Renal cortical epithelial cell (primary cell): ENCODE measurements around the gene ADAMTS17. TPM values are rescaled to one million over a fixed set of nuclear protein-coding genes. Genes with fewer than 3 reads are reported as not detected.
"Not testable (repeated sequence)": the region's sequence is repeated elsewhere in the genome, so short reads cannot be mapped to it uniquely, and the experiment has no call there.

Experiments used
- DNase-seq: peaks from one replicate; pipeline ENCODE4 v3.0.0-alpha.2; 2011; ENCODE audit warnings: low read depth
- total RNA-seq: library from RNA; depleted of rRNA; stranded (reverse); fragments of >200 nt; gene quantifications from 2 replicates; pipeline ENCODE4 v1.2.3, GENCODE V29; 2014

Gene ADAMTS17
- total RNA-seq, 1 donor from 2014 or later = 1.5 TPM

DNA sequence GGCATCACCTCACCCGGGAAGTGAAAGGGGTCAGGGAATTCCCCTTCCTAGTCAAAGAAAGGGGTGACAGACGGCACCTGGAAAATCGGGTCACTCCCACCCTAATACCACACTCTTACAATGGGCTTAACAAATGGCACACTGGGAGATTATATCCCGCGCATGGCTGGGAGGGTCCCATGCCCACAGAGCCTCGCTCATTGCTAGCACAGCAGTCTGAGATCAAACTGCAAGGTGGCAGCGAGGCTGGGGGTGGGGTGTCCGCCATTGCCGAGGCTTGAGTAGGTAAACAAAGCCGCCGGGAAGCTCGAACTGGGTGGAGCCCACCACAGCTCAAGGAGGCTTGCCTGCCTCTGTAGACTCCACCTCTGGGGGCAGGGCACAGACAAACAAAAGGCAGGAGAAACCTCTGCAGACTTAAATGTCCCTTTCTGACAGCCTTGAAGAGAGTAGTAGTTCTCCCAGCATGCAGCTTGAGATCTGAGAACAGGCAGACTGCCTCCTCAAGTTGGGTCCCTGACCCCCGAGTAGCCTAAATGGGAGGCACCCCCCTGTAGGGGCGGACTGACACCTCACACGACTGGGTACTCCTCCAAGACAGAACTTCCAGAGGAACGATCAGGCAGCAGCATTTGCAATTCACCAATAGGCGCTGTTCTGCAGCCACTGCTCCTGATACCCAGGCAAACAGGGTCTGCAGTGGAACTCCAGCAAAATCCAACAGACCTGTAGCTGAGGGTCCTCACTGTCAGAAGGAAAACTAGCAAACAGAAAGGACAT, 257.5 kb downstream of the ADAMTS17 start:
- not testable (repeated sequence) for DNase-seq

DNA sequence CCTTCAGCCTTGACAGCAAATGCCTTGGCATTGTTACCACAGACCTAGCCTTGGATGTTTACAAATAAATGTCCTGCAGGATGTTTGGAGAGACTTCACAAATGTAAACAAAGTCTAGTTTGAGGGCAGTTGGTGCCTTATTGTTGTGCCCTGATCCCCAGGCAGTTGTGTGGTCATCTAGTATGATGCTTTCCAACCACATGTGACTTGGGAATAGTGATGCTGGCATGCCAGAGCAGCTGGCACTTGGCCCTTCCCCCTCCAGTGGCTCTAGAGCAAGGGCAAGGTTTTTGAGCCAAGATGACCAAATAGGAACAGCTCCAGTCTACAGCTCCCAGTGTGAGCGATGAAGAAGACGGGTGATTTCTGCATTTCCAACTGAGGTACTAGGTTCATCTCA, 258.2 kb downstream of the ADAMTS17 start:
- peak; percentile 1 for DNase-seq

DNA sequence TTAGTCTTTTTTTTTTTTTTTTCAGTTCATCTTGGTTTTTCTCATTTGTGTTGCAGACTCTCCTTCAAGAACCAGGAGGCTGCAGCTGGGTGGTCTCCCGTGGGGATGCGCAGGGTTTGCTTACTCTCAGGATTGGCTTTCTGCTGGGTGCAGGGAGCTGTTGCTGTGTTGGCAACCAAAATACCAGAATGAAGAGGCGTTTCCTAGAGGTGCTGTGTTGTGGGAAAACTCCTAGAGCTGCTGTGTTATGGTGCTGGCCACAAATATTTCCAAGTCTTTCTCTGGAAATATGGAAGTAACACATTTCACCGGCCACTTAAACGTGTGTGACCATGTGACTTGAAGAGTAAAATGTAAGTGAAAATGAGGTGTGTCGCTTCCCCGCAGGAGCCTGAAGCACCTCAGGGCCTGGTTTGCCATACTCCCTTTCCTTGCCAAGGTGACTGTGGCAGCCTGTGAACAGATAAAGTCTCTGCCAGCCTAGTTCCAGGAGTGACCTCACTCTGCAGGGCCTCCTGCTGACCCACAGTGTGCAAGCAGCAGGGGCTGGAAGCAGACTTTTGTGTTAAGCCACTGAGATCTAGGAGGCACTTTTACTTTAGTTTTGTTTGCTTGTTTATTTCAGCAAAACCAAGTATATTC, 258.9 kb downstream of the ADAMTS17 start:
- no peak for DNase-seq

DNA sequence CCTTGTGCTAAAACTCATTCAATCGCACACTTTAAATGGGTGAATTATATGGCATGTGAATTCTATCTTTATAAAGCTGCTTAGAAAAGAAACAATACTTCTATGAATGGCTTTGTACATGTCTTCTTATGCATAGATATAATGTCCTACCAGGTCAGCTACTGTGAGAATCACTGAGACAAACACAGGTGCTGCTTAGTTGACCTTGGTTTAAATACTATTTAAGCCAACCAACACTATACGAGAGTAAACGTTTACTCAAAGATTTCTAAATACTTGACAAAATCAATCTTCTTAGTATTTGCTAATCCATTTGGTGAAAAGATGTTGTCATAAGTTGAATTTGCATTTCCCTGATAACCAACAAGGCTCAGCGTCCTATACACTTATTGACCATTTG, 260.3 kb downstream of the ADAMTS17 start:
- no peak for DNase-seq

DNA sequence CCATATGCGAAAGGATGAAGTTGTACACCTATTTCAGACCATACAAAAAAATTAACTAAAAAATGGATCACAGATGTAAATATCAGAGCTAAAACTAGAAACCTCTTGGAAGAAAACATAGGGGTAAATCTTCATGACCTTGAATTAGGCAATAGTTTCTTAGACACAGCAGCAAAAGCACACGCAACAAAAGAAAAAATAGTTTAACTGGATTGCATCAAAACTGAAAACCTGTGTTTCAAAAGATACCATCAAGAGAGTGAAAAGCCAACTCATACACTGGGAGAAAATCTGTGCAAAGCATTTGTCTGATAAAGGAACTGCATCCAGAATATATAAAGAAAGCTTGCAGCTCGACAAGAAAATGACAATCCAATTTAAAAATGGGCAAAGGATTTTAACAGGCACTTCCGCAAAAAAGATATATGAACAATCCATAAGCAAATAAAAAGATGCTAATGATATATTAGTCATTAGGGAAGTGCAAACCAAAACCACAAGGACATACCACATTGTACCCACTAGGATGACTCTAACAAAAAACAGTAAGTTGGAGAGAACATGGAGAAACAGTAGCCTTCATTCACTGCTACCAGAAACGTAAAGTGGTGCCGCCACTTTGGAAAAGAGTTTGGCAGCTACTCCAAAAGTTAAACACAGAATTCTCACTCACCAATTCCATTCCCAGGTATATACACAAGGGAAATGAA, 263.1 kb downstream of the ADAMTS17 start:
- no peak for DNase-seq

DNA sequence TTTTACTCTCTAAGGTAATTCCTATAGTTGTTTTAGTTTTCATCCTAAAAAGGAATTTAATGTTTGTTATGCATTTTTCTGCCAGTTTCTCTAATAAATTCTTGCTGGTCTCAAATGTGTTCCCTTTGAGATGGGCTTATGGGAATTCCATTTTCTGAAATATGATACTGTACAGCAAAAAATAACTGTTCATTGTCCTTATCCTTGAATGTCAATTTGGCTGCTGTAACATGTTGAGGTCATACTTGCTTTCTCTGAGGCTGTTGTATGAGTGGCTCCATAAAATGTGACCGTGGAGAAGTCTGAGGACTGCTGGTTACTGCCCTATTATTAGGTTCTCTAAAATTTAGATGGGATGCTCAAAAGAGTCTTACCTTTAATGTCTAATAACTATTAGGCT, 266.5 kb downstream of the ADAMTS17 start:
- no peak for DNase-seq

DNA sequence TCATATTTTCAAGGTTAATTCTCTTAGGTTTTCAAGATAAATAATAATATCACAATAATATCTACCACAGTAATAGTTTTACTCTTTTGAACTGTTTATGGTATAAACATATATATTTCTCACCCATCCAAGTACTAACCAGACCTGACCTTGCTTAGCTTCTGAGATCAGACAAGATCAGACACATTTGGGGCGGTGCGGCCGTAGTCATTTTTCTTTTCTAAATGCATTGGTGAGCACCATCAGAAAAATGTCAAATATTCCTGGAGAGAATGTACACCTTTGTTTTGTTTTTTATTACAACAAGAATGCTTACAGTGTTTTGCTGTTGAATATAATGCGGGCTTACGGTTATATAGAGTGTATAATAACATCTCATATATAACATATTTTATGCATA, 267.8 kb downstream of the ADAMTS17 start:
- DNase-seq = no peak

DNA sequence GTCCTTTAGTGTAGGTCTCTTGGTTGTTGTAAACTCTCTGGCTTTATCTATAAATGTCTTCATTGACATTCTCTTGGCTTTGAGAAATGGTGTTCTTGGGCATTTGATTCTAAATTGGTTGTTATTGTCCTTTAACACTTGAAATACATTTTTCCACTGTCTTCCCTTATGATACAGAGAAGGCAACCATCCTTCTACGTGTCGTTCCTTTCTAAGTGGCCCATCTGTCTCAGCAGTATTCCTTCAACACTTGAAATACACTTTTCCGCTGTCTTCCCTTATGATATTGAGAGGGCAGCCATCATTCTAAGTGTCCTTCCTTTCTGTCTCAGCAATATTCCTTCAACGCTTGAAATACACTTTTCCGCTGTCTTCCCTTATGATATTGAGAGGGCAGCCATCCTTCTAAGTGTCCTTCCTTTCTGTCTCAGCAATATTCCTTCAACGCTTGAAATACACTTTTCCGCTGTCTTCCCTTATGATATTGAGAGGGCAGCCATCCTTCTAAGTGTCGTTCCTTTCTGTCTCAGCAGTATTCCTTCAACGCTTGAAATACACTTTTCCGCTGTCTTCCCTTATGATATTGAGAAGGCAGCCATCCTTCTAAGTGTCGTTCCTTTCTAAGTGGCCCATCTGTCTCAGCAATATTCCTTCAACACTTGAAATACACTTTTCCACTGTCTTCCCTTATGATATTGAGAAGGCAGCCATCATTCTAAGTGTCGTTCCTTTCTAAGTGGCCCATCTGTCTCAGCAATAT, 275.1 kb downstream of the ADAMTS17 start:
- not testable (repeated sequence) for DNase-seq

DNA sequence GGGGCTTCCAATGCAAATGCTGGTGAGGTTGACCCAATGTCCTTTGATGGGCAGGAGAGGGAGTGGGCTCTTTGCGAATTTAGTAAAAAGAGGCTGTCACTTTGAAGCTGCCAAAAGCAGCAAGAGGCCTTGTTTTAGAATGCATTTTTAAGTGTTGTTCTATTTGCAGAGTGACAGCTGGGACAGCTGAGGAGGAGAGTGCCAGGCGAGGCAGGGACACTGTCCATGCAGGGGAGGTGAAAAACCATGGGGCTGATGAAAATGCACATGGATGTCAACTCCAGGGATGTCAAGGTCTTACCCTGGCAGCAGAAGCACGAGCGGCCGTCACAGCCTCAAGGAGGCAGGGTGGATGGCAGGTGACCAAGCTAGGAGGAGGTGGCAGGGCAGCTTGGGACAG, 279.8 kb downstream of the ADAMTS17 start:
- DNase-seq = no peak

DNA sequence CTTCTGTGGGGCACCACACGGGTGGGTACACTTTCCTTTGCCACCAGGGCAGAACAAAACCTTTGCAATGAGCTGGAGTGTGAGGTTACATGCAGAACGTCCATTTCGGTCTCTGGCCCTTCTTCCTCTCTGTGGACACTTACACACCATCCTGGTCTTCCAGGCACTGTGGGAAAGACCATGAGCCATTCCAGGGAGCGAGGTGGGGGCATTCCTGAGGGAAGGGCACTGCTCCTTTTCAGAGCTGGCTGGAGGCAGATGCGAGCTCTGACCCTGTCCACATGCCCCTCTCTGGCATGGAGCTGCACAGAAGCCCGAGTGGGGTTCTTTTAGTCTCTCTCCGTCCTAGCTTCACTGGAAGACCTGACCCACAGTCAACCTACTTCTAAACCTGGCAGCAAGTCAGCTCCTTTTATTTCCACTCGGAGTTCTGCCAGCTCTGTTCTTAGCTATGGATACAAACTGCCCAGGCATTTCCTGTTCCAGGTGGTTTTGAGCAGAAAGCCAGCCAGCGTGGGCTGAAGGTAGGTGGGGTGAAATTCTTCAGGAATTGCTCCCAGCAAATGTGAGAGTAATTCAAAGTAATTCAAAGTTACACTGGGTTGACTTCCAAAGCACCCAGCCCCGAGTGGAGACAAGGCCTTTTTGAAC, 281.4 kb downstream of the ADAMTS17 start:
- peak; percentile 89 for DNase-seq

DNA sequence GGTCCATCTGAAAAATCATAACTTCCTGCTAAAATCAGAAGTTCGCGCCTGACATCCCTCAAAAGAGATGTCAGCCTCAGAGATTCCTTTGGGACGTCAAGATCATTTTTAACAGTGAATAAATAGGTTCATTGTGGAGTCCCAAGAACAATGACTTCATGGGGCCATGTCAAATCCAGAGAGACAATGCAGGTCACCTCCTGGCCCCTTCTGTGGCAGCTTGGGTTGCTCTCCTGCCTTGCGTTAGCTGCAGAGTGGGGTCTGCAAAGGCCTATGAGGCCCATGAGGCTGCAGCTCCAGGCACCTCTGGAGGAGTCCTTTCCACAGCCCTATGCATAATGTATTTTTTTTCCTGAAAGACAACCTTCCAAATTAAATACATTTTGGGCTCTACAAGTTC, 282.3 kb downstream of the ADAMTS17 start:
- no peak for DNase-seq

DNA sequence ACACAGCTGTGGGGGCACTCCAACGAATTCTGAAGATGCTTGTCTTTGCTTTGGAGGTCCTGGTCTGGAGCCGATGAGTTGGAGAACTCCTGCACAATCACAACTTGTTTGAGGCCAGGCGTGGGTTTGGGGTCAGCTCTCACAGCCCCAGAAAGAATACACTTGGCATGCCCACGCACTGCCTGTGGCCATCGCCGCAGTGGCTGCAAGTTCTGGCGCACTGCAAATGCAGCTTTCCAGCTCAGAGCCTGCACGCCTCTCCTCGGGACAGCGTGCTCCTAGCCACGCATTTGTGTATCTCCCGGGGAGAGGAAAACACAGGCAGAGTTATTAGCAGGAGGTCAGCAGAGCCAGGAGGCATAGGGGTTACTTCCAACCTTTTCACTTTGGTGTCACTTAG, 282.7 kb downstream of the ADAMTS17 start:
- no peak for DNase-seq

DNA sequence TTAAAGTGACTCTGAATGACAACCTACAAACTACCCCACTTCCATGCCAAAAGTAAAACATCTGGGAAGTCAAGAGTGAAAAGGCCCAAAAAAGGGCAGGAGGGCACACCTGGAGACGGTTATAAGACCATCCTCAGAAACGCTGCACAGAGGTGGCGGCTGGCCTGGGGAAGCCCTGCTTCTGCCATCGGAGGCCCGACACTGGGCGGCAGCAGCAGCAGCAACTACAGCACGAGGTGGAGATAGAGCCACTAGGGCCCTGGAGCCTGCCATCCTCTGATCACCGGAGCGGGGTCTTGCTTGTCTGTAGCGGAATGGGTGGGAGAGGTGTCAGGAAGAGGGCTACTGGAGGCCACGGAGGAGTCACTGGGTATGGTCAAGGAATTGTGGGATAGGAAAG, 283.3 kb downstream of the ADAMTS17 start:
- no peak for DNase-seq

DNA sequence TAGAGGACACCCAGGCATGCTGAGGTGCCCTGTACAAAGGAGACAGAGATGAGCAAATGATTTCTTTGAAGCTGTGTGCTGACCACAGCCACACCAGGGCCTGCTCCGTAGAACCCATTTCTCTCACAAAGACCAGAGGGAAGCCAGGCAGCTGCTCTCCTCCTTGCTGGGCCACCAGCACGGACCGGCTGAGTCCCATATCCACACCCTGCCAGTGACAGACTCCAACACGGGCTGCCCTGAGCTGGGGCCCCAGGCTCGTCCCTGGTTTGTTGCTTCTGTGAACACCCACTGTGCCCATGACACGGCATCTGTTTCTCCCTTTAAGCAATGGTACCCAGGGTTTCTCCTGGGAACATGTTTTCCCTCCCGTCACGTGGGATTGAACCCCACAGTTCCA, 284.5 kb downstream of the ADAMTS17 start:
- no peak for DNase-seq

DNA sequence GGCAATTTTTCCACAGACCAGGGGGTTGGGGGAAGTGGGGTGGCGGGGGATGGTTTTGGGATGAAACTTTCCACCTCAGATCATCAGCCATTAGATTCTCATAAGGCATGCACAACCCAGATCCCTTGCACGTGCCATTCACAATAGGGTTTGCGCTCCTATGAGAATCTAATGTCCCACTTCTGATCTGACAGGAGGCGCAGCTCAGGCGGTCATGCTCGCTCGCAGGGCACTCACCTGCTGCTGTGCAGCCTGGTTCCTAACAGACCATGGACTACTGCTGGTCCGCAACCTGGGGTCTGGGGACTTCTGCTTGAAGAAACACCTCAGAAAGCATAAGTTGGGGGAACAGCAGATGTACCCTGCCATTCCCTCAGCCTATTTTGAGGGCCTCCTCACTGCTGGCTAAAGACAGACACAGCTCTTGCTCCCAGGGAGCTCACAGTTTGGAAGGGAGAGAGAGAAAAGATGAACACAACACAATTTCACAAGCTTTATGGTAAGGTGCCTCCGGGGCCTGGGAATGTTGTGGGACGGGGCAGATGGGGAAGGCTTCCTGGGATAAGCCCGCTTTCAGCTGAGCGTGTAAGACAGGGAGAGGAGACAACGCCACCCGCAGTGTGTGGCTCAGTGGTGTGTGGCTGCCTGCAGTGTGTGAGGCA, 285.2 kb downstream of the ADAMTS17 start:
- DNase-seq = no peak

DNA sequence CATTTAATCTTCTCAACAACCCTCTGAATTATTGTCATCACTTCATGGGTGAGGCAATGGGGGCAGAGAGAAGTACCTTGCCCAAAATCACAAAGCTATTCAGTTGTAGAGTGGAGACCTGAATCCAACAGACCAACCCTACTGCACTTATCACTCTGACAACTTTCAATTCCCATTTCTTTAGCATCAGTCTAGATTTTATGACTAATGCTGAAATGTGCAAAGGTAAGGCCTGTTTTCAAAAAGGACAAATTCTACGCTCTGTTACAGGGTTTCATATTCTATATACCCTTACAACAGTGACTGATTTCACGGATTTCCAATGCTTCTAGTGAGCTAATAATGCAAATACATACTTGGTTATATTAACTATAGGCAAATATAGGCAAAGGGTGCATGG, 286.0 kb downstream of the ADAMTS17 start:
- DNase-seq = no peak

DNA sequence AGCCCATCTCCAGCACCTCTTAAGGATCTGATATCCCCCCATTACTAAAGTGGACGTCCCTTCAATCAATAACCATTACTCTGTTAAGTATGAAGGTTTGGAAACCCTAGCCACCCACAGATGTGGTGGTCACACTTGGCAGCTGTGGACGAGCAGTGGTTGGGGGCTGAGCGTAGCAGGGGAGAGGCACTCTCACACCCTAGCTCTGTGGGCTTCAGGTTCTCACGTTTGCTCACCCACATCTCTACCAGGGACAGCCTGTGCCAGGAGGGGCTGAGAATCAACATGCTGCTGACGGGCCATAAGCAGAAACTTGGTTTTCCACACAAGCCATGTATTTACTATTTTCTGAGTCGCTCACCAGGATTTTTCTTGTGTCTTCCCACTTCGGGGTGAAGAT, 287.2 kb downstream of the ADAMTS17 start:
- no peak for DNase-seq

DNA sequence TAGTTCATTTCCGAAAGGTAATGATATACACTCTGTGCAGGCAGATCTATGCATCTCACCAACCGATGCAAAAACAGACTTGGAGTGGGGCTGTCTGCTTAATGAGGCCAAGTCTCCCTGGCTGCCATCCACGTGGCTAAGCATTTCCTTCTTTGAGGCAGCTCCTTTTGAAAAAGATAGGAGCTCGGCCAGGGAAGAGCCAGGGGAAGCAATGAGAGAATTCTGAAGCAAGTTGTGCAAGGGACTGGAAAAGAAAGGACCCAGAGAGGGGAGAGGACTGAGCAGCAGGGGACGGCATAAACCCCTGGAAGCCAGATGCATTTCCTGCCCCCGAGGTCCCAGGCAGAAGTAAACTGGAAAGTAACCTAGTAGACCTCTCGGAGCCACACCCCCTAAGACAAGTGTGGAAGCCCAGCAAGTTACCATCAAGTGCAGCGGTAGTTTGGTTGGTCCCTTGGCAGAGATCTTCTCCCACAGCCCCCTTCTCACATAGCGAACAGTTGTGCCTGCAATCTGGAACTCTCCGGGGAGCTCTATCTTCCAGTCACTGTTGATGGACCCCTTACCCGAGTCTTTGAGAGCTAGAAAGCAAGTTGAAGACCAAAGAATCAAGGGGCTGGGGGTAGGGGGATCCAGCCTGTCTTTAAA, 288.2 kb downstream of the ADAMTS17 start:
- no peak for DNase-seq

DNA sequence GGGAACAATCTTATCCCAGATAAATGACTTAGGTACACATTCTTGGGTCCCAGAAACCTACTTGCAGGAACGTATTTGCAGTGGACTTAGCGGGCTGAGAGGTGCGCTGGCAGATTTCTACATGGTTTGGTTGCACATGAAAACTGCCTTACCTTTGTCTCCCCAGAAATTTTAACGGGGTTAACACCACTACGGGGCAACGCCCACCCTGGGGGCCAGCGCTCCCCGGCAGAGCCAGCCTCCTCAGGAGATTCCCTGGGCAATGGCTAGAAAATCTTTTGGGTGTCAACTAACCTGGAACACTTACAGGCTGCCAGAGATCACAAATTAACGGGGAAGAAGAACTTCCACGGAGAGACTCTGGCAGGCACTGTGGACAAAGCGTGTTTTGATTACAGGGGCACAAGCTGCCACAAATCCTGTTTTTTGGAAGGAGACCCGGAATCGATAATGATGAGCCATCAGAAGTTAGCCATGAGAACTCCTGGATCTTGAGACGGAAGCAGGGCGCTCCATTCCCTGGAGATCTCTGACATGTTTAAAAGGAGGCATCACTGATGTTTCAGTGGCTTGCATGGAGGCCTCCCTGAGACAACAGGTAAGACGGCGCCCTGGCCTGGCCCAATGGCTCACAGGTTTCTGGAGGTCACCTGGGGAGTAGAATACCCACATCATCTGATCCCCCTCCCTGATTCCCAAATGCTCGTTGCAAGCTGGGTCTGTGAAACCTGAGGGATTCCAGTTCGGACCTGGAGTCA, 288.9 kb downstream of the ADAMTS17 start:
- no peak for DNase-seq
